HG03565 (cell line): ENCODE measurements around the gene SCNN1G.
"Not testable (repeated sequence)": the region's sequence is repeated elsewhere in the genome, so short reads cannot be mapped to it uniquely, and the experiment has no call there.

ENCODE experiments used
- ATAC-seq: cut with Tn5 transposase; IDR thresholded peaks from one replicate; pipeline ENCODE4 v1.9.1; 2021; ENCODE audit warnings: mild to moderate bottlenecking, moderate library complexity; ENCODE audit not compliant: unreplicated experiment

Gene SCNN1G

DNA sequence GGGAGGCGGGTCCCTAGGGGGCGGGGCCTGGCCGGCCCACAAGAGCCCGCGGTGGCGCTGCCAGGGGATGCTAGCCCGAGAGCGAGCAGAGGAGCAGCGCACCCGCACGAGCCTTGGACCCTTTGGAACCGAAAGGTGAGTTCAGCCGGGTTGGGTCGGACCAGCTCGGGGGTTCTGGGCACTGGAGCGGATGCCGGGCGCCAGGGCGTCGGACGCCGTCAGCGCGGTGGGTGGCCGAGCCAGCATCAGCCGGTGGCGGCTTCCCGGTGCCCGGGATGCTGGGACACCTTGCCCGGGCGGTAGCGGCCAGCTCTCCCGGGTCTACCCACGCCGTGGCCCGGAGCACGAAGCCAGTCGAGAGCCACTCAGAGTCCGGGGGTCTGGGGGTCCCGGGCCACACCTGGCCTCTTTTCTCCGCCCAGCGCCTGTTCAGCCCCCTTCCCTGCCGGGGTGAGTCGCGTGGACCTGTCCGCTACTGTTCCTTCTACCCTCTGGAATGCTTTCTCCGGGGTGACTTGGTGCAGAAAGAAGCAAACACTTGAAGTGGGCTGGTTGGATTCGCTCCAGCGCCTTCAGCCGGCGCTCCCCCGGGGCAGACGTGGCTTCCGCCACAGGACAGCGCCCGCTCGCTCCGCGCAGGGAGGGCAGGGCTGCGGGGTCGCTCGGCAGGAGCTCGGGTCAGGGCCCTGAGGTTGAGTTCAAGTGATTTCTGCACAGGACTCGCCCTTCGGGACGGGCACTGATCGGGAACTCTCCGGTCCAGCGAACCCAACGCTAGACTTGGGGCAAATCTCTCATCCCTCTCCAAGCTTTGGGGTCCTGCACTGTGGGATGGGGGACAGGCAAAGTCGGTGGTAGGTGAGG, at the start of gene SCNN1G:
TSS of gene SCNN1G (plus strand) at position 67 of the 864 bp plus-strand sequence. CDS start 3,527 bp downstream, outside the sequence.
- ATAC-seq: no peak

DNA sequence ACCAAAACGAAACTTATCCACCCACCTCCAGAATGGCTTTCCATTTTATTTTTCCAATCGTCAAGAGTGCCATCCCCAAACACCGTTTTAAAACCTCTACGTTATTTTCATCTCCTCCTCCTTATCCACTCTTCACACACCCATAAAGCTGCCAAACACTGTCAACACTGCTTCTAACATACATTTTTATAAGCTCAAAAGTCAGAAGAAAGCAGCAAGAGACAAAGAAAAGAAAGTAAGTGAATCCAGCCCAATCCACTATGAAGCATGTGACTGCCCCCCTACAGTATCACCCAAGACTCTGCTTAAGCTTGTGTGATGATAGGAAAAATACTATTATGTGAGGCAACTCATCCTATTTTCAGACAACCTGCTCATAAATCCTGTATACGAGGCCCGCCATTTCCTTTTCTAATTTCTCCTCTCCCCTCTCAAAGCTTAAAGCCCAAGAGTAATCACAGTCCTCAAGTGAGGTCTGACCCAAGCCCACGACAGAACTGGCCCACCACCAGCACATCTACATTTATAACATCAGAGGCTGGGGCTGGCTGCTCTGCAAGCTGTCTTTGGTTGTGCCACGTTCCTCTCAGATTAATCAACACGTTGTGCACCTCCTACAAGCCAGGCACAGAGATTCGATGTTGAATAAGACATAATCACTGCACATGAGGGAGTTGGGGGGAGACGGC, 49.6 kb upstream of the SCNN1G start:
- ATAC-seq: no peak

- no peak for ATAC-seq
These were observed 48.3 kb upstream of the SCNN1G start for GRCh38 chr16:23134274-23134673.

DNA sequence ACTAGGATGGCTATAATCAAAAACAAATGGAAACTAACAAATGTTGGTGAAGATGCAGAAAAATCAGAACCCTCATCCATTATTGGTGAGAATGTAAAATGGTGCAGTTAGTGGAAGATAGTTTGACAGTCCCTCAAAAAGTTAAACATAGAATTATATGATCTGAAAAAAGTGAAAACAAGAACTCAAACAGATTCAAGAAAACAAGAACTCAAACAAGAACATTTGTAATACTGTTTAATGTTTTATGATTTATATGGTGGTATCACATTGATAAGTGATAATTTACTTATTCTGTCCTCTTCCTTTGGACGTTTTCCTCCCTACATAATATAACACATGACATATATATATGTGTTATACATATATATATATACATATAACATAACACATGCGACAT, 45.3 kb upstream of the SCNN1G start:
- no peak for ATAC-seq

DNA sequence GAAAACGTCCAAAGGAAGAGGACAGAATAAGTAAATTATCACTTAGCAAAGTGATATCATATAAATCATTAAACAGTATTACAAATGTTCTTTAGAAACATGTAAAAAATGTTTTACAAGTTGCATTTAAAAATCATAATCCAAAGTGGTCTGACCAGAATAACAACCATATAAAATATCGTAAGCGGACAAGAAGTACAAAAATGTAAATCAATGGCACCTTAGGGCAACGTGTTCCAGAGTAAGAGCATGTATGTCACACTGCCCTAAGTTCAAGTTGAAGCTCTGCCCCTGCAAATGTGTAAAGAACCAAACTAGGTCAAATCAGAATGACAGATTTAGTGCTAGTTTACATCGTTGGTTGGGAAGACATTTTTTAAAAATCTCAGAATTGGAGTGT, 44.7 kb upstream of the SCNN1G start:
- ATAC-seq: no peak

DNA sequence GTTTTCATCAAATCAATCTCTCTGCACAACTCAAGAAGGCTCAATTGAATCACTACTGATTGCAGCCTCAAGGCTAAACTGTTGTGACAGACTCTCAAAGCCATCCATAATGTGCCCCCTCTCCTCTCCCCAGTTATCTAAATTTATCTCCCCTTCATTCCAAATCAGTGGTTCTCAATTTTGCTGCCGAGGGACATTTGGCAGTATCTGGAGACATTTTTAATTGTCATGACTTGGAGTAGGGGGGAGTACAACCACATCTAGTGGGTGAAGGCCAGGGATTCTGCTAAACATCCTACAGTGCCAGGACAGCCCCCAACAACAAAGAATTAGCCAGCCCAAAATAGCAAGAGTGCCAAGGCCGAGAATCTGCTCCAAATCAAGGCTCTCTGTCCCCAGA, 42.4 kb upstream of the SCNN1G start:
- no peak for ATAC-seq

DNA sequence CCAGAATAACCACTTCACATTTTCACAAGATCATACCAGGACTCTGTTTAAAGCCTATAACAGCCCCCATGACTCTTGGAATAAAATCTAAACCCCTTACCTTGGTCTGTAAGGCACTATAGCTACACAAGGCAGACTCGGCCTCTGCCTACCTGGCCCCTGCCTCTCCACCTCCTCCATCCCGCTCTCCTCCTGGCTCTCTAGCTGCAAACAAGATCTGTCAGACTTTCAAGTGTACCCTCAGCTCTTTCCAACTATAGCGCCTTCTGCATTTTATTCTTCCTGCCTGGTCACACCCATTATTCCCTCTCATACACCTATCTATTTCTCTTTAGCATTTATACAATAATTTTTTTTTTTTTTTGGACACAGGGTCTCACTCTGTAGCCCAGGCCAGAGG, 41.5 kb upstream of the SCNN1G start:
- no peak for ATAC-seq

DNA sequence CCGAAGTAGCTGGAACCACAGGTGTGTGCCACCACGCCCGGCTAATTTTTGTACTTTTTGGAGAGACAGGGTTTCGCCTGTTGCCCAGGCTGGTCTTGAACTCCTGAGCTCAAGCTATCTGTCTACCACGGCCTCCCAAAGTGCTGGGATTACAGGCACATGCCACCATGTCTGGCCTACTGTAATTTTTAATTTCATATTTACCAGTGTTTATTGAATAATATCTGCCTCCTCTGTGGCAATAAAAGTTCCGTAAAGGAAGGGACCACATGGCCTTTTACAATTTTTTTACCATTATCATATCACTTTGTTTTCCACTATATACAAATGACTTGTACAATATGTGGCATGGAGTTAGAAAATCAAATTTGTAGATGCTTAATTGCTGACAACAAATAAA, 41.0 kb upstream of the SCNN1G start:
- ATAC-seq: no peak

DNA sequence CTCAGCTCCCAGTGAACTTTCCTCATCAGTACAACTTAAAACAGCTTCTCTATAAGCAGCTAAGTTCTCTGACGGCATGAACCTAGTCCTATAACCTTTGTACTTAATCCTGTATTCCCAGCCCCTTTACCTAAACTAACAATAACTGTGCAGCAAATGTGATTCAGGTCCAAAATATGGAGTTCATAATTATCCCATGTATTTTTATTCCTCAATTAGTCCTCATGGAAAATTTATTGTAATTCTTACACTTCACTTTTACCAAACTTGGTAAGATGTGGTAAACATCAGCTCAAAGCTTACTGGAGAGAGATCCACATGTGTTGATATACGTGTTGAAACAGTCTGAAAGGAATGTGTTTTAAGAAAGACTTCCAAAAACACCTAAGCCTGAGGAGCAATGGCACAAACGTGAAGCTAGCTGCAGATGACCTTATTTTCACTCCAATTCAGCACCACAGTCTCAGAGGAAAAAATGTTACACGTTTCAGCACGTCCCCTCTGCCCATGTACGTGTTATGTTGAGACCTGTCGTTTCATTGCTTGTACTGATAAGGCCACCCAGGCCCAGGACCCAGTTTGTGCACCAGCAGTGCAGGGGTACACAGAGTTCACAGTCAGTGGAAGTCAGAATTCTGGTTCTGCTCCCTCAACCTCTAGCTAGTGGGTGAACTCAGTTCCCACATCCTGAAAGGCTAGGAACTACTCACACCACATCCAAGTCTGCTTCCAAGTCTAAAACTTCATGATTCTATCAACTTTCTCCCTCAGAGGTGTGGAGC, 40.4 kb upstream of the SCNN1G start:
- ATAC-seq: no peak

- ATAC-seq: no peak
These were observed 39.2 kb upstream of the SCNN1G start for GRCh38 chr16:23143391-23143790.

- ATAC-seq: not testable (repeated sequence)
These were observed 38.2 kb upstream of the SCNN1G start for GRCh38 chr16:23144393-23144792.

DNA sequence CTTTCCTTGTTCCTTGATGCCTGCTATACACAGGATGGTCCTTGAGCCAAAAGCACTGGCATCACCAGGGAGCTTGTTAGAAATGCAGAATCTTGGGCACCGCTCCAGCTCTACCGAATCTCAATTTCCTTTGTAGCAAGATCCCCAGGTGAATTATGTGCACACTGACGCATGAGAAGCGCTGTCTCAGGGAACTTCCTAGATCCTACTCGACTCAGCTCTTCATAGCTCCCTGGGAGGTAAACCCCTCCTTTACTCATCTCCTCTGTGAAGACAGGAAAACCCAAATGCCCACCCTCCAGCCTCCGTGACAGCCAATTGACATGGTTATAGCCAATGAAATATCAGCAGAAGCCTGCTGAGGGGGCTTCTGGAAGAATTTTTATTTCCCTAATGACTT, 37.4 kb upstream of the SCNN1G start:
- ATAC-seq: no peak

GRCh38 chr16:23145608-23146007, 36.9 kb upstream of the SCNN1G start:
- ATAC-seq: no peak

DNA sequence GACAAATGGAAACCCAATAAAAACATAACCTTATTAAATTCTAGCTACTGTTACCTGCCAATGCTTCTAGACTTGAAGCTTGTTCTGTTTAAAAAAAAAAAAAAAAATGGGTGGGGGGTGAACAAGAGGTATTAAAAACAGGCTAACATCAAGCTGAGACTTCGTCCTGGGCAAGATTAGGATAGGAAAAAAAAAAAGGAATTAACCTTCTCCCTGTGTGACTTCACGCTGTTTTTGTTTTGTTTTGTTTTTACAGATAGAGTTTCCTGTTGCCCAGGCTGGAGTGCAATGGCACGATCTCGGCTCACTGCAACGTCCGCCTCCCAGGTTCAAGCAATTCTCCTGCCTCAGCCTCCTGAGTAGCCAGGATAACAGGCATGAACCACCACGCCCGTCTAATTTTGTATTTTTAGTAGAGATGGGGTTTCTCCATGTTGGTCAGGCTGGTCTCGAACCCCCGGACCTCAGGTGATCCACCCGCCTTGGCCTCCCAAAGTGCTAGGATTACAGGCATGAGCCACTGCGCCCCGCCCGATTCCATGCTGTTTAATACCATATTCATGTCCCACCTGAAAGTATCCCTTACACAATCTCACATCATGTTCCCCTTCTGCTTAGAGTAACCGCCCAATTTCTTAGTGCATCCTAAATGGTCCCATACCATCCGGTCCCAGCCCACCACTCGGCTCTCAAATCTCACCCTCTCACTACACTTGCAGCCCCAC, 35.5 kb upstream of the SCNN1G start:
- ATAC-seq: no peak

GRCh38 chr16:23147666-23148065, 34.9 kb upstream of the SCNN1G start:
- ATAC-seq: no peak

- no peak for ATAC-seq
These were observed 34.4 kb upstream of the SCNN1G start for GRCh38 chr16:23148166-23148512.

GRCh38 chr16:23148513-23149266, 33.9 kb upstream of the SCNN1G start:
- ATAC-seq: peak; percentile 30

DNA sequence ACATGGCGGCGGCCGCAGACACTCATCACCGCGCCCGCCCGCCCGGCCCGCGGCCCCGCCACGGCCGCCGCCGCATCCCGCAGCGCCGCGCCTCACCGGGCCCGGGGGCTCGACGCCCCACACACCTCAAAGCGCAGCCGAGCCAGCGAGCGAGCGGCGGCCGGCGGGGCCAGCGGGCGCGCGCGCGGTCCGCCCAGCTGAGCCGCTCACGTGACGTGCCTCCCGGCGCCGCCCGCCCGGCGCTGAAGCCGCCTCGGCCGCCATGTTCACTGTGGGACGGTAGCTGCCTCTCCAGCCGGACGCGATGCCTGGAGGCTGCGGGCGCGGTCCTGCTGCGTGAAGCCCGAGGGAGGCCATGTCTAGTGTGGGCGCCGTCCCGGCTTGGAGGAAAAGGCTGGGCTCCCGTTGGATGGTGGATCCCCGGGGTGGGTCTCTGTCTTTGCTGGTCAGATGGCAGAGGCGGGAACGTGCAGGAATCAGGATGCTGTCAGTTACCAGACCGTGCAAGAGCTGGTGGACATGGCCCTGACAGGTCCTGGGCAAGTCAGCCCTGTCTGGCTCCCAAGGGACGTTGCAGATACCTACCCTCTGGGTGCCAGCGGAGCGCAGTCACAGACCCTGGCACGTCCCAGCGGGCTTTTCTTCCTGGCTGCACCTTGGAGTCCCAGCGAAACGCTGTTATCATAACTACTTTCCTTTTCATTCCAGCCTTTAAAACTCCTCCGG, 33.1 kb upstream of the SCNN1G start, which contains the start of gene USP31:
TSS of gene USP31 (minus strand) at position 186 of the 726 bp plus-strand sequence. CDS start at position 4, 182 bp downstream.
- ATAC-seq: peak; percentile 93

DNA sequence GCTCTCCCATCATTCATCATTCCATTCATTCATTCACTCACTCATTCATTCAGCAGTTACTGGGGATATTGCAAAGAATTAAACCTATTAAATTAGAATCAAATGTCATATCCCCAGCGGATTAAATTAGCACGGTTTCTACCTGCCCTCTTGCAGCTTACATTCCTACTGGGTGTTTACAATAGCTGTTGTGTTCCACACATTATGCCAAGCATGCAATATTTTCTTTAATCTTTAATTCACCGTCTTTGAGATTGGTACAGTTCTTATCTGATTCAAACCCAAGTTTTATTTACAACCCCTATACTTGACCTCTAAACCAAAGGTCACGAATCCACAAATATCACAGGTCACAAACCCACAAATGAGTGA, 32.6 kb upstream of the SCNN1G start:
- ATAC-seq: no peak
